ENCODE measurements around the gene PPP2R5C.
"Not testable (repeated sequence)": the region's sequence is repeated elsewhere in the genome, so short reads cannot be mapped to it uniquely, and the experiment has no call there.

The PPP2R5C gene

DNA sequence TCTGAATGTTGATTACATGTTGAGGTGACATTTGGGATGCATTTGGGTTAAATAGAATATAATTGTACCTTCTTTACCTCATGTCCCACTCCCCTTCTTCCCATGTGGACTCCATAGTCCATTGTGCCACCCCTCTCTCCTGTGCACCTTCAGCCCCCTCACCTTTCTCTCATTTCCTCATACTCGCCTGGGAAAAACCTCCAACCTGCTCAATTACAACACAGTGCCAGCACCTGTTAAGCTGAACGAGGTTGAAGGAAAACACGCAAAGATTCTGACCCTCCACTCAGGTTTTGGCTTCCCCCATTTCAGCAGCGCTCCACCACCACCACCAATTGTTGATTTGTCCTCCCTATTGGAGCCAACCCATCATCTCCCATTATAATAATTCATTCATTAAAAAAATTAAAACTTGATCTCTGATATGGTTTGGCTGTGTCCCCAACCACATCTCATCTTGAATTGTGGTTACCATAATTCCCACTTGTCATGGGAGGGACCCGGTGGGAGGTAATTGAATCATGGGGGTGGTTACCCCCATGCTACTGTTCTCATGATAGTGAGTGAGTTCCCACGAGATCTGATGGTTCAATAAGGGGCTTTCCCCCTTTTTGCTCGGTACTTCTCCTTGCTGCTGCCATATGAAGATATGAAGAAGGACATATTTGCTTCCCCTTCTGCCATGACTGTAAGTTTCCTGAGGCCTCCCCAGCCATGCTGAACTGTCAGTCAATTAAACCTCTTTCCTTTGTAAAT lies 33.7 kb upstream of the PPP2R5C start:
- peak; percentile 39 to 57 (median 53) for DNase-seq

DNA sequence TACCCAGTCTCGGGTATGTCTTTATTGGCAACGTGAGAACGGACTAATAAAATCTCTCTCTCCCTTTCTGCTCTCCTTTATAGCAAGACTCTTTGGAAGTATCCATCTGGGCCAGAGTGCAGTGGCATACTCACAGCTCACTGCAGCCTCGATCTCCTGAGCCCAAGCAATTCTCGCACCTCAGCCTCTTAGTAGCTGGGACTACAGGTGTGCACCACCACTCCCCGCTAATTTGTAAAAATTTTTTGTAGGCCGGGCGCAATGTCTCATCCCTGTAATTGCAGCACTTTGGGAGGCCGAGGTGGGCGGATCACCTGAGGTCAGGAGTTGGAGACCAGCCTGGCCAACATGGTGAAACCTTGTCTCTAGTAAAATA lies 33.2 kb upstream of the PPP2R5C start:
- DNase-seq, result no peak

DNA sequence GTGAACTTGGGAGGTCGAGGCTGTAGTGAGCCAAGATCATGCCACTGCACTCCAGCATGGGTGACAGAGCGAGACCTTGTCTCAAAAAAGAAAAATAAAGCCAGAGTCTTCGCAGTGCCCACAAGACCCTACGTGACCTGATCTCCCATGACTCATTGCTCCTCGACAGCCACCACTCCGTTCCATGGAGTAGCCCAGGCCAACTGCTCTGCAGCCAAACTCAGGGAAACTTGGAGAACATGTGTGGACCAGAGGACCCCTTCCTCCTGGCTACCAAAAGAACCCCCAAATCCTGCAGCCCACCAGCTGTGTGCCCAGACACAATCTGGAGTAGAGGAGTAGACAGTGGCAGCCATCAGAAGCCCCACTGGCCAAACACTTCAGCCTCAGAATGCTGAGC lies 32.1 kb upstream of the PPP2R5C start:
- DNase-seq, result no peak

DNA sequence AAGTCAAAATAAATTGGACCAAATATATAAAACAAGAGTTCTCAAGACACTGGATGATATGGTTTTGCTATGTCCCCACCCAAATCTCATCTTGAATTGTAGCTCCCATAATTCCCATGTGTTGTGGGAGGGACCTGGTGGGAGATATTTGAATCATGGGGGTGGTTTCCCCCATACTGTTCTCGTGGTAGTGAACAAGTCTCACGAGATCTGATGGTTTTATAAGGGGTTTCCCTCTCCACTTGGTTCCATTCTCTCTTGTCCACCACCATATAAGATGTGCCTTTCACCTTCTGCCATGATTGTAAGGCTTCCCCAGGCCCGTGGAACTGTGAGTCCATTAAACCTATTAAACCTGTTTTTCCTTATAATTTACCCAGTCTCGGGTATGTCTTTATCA lies 31.4 kb upstream of the PPP2R5C start:
- not testable (repeated sequence) for DNase-seq

DNA sequence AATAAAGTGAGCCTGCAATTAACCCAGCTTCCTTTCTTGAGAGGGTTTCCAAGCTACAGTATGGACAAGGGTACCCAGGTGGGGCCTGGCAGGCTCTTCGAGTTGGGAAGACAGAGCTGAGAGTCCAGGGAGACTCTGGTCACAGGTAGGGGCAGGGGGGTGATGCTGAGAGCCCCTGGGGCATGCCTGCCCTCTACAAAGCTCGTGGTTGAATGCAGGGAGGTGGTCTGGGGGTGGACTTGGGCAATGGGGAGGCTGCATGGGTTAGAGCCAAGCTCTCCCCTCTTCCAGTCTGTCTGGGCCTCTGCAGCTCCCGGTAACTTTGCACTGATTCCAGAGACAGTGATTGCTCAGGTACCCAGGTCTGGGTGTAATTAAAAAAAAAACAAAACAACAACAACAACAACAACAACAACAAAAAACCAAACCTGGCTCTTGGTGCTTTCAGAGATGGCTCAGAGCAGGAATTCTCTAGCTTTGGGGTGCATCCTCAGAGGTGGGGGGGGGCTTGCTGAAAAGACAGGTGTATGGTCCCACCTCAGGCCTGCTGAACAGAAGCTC lies 30.8 kb upstream of the PPP2R5C start:
- no peak for DNase-seq

DNA sequence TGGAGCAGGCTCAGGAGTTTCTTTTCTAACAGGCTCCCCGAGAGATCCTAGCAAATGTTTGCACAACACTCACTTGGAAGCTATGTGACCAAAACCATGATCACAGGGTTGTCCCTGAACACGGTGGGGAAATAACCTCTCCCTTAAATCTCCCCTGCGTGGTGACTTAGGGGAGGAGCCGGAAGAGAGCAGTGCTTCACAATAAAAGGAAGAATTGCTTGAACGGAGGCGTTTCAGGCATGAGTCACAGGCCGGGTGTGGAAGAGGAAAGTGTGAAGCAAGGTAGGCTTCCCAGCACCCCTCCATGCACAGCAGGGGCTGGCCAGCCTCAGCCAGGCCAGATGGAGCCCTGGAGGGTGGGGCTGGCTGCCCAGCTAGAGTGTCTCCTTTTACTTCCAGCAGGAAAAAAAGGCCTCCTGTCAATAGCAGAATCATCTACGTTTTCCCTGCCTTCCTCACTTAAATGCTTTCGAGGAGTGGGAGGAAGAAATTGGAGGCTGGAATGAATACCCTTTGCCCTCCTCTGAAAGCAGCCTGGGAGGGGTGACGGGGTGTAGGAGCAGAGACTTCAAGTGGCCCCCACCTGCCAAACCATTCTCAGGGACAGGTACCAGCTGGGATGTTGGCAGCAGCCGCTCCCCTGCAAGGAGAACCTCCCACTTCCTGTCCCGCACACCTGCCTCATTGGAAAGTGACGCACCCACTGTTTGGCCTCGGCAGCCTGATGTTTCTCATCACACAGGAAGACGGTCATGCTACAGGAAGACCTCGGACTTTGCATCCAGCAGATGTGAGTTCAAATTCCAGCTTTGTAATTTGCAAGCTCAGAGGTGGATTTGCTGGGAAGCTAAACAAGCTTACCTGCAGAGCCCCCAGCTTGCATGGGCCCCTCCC lies 30.1 kb upstream of the PPP2R5C start:
- peak; percentile 94 to 97 (median 97) for DNase-seq

DNA sequence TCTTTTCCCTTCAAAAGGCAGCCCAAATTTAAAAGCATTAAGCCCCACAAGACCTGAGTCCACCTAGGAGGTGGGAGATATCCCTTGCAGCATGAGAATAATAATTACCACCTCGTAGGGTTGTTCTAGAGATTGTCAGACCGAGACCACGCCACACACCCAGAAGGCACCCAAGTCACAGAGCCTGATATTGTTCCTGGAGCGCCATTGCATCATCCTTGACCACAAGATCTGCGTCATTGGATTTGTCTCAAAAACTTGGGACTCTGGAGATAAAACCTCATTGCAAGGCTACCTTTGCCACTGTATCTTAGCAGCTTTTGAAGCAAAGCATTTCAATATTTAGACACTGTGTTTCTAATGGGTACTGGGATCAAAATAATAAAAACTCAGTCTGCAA lies 29.4 kb upstream of the PPP2R5C start:
- peak; percentile 69 to 70 (median 70) for DNase-seq

DNA sequence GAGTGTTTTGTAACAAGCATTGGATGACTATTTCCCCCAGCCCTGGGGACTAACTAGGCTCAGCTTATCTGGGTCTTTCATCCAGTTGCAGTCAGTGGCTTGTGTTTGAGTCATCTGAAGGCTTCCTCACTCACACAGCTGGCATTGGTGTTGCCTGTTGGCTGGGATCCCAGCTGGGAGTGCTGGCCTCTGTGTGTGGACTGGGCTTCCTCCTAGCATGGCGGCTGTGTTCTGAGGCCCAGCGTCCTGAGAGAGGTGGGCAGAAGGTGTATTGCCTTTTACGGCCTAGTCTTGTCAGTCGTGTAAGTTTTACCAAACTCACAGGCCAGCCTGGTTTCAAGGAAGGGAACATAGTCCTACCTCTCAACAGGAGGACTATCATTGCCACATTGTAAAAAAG lies 28.3 kb upstream of the PPP2R5C start:
- DNase-seq, result peak; percentile 33 to 59 (median 44)

DNA sequence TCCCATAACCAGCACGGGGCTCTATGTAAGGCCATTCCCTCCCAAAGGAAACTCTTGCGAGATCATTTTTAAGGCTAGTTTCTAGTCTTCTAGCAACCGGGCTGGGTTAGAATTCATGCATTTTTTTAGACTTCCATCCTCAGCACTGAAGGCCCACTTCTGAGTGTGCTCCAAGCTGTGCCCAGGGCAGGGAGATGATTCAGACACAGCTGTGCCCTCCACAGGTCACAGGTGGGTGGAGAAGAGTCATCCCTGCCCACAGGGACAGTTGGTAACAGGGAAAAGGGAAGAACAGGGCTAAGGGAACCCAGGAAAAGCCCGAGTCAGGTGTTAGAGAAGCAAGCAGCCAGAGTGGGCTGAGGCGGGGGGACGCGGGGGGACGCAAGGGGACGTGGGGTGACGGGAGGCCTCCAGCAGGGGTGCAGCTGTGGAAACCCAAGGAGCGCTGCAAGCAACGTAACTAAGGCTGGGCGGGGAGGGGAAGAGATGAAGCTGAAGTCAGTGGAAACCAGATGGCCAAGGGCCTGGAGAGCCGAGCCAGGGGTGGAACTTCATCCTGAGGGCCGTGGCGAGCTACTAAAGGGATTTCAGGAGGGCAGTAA lies 27.2 kb upstream of the PPP2R5C start:
- DNase-seq, result peak; percentile 69 to 74 (median 69)

DNA sequence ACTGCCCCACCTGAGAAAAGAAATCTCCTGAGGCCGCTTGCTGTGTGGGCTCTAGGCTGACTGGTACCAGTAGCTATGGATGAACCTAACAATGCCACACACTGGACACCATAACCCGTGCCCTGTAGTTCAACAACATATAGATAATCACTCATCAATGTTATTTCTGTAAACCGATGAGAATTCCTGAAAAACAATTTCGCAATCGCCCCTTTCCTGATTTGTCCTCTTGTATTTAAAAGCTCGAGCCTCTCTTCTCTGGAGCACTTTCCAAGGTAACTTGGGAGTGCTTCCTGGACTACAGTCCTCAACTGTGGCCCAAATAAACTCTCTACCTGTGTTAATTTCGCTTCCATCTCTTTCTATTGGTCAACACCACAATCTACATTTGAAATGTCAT lies 26.1 kb upstream of the PPP2R5C start:
- no peak for DNase-seq

DNA sequence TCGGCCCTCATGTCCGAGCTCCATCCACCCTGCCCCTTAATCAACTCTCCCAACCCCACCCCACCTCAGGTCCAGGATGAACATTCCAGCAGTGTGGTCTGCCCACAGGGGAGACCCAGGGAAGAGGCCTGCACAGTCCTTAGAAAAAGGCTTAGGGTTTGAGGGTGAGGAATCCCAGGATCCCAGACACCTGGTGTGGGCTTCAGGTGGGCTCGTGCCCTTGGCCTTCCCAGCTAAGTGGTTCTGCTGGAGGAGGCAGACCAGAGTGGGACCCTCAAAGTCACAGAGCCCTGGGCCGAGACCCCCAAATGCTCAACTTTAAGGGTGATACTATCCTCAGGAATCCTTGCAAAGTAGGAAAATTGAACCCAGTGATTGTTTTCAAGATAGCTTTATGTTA lies 25.4 kb upstream of the PPP2R5C start:
- no peak for DNase-seq

DNA sequence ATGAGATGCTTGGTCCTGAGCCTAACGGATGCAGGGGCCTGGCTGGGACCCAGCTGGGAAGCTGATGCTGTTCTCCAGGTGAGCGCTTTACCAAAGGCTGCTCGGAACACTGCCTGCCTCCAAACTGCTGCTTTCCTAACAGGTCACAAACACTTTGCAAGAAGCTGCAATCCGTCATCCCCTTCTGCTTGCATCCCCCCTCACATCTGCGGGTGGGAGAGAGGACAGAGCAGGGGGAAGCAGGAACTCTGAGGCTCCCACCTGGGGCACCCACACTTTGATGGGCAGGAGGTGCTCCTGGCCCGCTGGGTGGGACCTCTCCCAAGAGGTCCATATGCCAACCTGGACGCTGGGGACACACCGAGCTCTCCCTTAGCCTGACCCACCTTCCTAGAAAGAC lies 24.9 kb upstream of the PPP2R5C start:
- DNase-seq, result no peak

DNA sequence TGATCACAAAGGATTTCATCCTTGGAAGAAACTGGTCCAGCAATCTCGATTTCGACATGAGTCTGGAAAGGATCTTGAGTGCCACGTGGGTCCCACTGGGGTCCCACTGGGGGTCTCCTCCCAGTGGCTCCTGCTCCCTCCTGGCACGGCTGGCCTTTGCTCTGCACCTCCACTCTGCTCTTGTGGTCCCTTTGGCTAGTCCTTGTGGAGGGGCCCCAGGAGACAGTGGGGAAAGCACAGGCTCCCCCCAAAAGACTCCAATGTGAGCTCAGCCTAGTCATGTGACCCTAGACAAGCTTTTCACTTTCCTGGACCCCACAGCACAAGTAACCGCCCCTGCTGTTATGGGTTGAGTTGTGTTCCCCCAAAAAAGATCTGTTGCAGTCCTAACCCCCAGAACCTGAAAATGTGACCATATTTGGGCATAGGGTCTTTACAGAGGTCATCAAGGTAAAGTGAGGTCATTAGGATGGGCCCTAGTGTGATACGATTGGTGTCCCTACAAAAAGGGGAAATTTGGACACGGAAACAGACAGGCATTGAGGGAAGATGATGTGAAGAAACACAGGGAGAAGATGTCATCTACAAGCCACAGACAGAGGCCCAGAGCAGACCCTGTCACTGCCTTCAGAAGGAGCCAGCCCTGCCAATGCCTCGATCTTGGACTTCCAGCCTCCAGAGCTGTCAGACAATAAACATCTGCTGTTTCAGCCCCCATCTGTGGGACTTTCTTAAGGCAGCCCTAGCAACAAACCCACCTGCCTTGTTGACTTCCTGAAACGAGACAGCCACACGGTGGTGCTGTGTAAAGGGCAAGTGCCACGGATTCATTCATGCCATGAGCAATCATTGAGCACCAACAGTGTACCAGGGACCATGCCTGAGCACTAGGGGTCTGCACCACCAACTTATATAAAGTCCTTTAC lies 23.8 kb upstream of the PPP2R5C start:
- DNase-seq, result peak; percentile 46 to 50 (median 46)

DNA sequence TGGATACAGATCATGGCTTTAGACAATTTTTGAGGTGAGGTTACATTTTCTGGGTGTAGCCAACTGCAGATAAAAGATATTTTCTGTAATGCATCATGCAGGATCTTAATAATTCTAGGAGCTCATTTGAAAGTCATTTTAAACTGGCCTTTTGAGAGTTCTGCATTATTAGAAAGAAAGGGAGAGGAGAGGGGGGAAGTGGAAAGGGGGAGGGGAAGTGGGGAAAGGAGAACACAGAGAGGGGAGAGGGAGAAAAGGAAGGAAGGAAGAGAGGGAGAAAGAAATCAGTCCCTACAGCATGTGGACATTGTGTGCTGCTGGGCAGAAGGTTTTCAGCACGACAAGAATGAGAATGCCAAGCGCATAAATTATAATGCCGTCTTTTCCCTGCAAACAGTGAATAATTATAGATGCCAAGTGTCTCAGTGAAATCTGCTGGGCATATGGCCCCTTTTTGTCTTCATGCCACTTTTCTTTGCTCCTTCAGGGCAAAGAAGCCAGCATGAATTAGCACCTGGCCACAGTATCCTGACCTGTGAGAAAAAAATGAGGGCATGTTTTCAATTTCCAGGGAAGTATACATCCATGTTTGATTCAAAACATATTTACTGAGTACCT lies 22.7 kb upstream of the PPP2R5C start:
- no peak for DNase-seq

DNA sequence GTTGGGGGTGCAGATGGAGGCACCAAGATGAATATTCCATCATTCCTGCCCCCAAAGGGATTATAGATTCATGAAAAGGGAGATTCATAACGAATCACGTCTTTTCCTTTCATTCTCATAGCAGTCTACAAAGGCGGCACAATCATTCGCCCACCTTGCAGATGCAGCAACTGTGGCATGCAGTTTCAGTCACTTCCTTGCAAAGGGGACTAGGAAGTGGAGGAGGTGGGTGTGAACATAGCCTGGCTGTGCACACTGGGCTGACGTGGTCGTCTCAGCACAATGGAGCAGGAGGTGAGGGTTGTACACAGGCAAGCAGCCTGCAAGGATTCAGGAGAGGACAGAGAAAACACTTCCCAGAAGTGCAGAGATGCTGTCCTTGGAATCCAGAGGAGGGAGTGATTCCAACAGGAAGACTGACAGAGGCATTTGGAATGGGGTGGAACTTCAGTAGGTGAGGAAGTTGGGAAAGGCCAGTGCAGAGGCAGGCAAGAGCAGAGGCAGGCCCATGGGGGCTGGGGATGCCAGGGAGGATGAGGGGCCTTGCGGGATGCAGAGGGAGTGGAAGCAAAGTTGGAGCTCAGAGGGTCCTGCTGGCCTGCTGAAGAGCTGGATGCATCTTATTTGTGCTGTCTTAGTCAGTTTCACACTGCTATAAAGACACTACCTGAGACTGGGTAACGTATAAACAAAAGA lies 21.9 kb upstream of the PPP2R5C start:
- peak in 2 of 3 donors; percentile 18 to 33 for DNase-seq

DNA sequence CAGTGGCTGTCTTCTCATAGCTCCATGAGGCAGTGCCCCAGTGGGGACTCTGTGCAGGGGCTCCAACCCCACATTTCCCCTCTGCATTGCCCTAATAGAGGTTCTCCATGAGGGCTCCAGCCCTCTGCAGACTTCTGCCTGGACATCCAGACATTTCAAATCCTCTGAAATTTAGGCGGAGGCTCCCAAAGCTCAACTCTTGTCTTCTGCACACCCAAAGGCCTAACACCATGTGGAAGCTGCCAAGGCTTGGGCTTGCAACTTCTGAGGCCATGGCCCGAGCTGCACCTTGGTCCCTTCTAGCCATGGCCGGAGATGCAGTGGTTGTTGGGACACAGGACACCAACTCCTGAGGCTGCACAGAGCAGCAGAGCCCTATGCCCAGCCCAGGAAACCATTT lies 20.5 kb upstream of the PPP2R5C start:
- no peak for DNase-seq

DNA sequence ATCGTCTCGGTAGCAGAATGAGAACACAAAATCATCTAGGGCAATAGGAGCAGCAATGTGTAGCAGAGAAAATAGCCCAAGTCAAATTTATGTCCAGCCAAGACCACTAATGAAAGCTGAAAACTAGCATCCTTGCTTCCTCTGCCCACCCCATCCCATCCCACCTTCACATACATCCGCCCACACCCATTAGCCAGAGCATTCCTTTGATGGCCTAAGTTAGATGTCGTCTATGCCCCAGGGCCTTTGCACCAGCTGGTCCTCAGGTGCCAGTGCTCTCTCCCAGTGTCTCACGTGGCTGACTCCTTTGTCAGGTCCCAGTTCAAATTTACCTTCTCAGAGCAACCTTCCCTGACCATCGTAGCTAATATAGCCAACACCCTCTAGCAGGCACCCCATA lies 17.8 kb upstream of the PPP2R5C start:
- DNase-seq, result no peak

DNA sequence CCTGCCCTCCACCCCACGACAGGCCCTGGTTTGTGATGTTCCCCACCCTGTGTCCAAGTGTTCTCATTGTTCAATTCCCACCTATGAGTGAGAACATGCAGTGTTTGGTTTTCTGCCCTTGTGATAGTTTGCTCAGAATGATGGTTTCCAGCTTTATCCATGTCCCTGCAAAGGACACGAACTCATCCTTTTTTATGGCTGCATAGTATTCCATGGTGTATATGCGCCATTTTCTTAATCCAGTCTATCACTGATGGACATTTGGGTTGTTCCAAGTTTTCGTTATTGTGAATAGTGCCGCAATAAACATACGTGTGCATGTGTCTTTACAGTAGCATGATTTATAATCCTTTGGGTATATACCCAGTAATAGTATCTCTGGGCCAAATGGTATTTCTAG lies 17.1 kb upstream of the PPP2R5C start:
- not testable (repeated sequence) for DNase-seq

DNA sequence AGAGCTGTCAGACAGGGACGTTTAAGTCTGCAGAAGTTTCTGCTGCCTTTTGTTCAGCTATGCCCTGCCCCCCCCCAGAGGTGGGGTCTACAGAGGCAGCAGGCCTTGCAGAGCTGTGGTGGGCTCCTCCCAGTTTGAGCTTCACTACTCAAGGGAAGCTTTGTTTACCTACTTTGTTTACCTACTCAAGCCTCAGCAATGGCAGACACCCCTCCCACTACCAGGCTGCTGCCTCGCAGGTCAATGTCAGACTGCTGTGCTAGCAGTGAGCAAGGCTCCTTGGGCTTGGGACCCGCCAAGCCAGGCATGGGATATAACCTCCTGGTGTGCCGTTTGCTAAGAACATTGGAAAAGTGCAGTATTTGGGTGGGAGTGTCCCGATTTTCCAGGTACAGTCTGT lies 11.8 kb upstream of the PPP2R5C start:
- DNase-seq, result not testable (repeated sequence)

DNA sequence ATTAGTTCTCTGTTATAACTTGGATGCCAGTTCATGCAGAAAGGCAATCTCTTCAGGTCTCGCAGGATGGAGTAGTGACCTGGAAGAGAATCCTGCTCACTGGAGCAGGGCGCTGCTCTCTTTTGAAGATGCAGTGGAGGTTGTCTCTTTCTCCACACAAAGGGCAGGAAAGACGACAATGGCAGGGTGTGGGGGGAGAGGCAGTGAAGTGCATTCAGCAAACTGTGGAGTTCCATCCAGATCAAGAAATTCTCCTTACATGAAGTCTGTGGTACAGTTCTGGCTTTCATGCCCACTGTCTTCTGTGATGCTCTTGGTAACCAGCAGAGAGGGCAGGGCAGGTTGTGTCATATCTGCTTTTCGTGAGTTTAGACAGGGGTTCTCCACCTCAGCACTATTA lies 6.6 kb upstream of the PPP2R5C start:
- DNase-seq, result no peak
